Subcutaneous adipose tissue (tissue), 4 donors: ENCODE data around the gene LST1. TPM values are rescaled to one million over a fixed set of nuclear protein-coding genes. Genes with fewer than 3 reads are reported as not detected.

Experiments
- total RNA-seq, 4 donors: library from RNA; depleted of rRNA; stranded (reverse); fragments of >200 nt; gene quantifications; one replicate each; pipeline ENCODE4 v1.1.0, GENCODE V29; 2016
- TF ChIP-seq, protein P1 (sequence below): fragments of 450-650 bp; IDR thresholded peaks from one replicate; pipeline ENCODE4 v1.5.1; 2016; ENCODE audit warnings: low read depth, mild to moderate bottlenecking, control low read depth, antibody characterized with exemption, moderate library complexity

The LST1 gene
- total RNA-seq, 4 donors from 2014 or later, result 10.4 to 53.9 (median 12.5) TPM

DNA sequence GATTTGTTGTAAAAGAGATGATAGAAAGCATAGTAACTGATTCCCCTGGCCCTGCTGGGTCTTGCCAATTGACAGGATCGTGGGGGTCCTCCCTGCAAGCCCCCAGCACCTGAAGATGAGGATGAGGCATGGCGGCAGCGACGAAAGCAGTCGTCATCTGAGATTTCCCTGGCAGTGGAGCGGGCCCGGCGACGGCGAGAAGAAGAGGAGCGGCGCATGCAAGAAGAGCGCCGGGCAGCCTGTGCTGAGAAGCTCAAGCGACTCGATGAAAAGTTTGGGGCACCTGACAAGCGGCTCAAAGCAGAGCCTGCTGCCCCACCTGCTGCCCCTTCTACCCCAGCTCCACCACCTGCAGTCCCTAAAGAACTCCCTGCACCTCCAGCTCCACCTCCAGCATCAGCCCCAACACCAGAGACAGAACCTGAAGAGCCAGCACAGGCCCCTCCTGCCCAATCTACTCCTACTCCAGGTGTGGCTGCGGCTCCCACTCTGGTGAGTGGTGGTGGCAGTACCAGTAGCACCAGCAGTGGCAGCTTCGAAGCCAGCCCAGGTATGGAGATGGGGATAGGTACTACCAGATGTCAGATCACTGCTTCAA, 41.7 kb downstream of the LST1 start:
- TF ChIP-seq, protein P1, sequence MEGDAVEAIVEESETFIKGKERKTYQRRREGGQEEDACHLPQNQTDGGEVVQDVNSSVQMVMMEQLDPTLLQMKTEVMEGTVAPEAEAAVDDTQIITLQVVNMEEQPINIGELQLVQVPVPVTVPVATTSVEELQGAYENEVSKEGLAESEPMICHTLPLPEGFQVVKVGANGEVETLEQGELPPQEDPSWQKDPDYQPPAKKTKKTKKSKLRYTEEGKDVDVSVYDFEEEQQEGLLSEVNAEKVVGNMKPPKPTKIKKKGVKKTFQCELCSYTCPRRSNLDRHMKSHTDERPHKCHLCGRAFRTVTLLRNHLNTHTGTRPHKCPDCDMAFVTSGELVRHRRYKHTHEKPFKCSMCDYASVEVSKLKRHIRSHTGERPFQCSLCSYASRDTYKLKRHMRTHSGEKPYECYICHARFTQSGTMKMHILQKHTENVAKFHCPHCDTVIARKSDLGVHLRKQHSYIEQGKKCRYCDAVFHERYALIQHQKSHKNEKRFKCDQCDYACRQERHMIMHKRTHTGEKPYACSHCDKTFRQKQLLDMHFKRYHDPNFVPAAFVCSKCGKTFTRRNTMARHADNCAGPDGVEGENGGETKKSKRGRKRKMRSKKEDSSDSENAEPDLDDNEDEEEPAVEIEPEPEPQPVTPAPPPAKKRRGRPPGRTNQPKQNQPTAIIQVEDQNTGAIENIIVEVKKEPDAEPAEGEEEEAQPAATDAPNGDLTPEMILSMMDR, result no peak

- TF ChIP-seq, protein P1, result no peak
These were observed 42.9 kb downstream of the LST1 start for GRCh38 chr6:31629014-31629413.

- TF ChIP-seq, protein P1, result no peak
These were observed 44.3 kb downstream of the LST1 start for GRCh38 chr6:31630177-31630934.

- TF ChIP-seq, protein P1, result no peak
These were observed 45.1 kb downstream of the LST1 start for GRCh38 chr6:31631209-31631608.

- TF ChIP-seq, protein P1, result no peak
These were observed 45.7 kb downstream of the LST1 start for GRCh38 chr6:31631681-31632278.

GRCh38 chr6:31632279-31632946, 46.3 kb downstream of the LST1 start:
- TF ChIP-seq, protein P1, result no peak

DNA sequence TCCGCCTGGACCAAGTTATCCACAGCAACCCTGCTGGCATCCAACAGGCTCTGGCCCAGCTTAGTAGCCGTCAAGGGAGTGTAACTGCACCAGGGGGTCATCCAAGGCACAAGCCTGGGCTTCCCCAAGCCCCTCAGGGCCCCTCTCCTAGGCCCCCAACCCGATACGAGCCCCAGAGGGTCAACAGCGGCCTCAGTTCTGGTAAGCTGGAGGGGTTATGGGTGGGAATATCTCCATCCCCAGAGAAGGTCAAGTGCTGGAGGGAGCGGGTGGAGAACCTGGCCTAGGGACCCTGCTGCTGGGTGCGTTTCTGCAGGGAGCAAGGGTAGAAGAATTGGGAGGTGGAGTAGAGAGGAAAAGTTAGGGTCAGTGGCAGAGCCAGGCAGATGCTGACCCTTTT, 47.4 kb downstream of the LST1 start:
- TF ChIP-seq, protein P1, result no peak
